A673 (cell line): Measurements from ENCODE around the gene BRD2.

Source experiments
- CTCF ChIP-seq: fragments of 300-800, 200-600 bp; sonication (generic); conservative IDR thresholded peaks from 2 replicates; pipeline ENCODE4 v1.5.1; 2017; ENCODE audit warnings: low read depth, mild to moderate bottlenecking, antibody characterized with exemption, low read length, moderate library complexity, mixed read lengths
- EZH2 ChIP-seq: fragments of 200-600 bp; sonication (generic); IDR thresholded peaks from 2 replicates; pipeline ENCODE4 v1.6.1; 2017; ENCODE audit warnings: borderline replicate concordance, low read depth, mild to moderate bottlenecking, mixed read lengths, antibody characterized with exemption, low read length; ENCODE audit not compliant: poor library complexity, severe bottlenecking

GRCh38 chr6:32970413-32971241 lies 2.2 kb downstream of the BRD2 start:
- TF ChIP-seq CTCF: no peak
- TF ChIP-seq EZH2: no peak
